IPS DF 4.7 (cell line): ENCODE results near the gene PGAM5.
"Not testable (repeated sequence)": the region's sequence is repeated elsewhere in the genome, so short reads cannot be mapped to it uniquely, and the experiment has no call there.

Experiments
- DNase-seq: peaks from one replicate; pipeline ENCODE4 v3.0.0-alpha.2; 2013; ENCODE audit warnings: low spot score; ENCODE audit errors: extremely low read depth

The PGAM5 gene

GRCh38 chr12:132687211-132688164 is 23.2 kb upstream of the PGAM5 start, which contains the start of the genes POLE and PXMP2:
POLE (minus strand) TSS chr12:132687342; CDS start chr12:132687315, 27 bp downstream.
PXMP2 (plus strand) TSS chr12:132687587; CDS start chr12:132687671, 84 bp downstream.
- DNase-seq, result peak; percentile 58

GRCh38 chr12:132689227-132689626 is 21.4 kb upstream of the PGAM5 start:
- no peak for DNase-seq

- DNase-seq, result no peak
Observed at GRCh38 chr12:132690112-132690511, 20.5 kb upstream of the PGAM5 start.

- DNase-seq, result not testable (repeated sequence)
Observed at GRCh38 chr12:132692030-132692429, 18.6 kb upstream of the PGAM5 start.

GRCh38 chr12:132694888-132695287 is 15.8 kb upstream of the PGAM5 start:
- not testable (repeated sequence) for DNase-seq

- no peak for DNase-seq
Observed at GRCh38 chr12:132695431-132695830, 15.2 kb upstream of the PGAM5 start.

GRCh38 chr12:132698341-132698740 is 12.3 kb upstream of the PGAM5 start:
- DNase-seq, result no peak

- no peak for DNase-seq
Observed at GRCh38 chr12:132700212-132700822, 10.3 kb upstream of the PGAM5 start.

GRCh38 chr12:132702640-132703039 is 8.0 kb upstream of the PGAM5 start:
- DNase-seq, result no peak

- no peak for DNase-seq
Observed at GRCh38 chr12:132703641-132704040, 7.0 kb upstream of the PGAM5 start.

- DNase-seq, result no peak
Observed at GRCh38 chr12:132707241-132707640, 3.4 kb upstream of the PGAM5 start.

- no peak for DNase-seq
Observed at GRCh38 chr12:132708150-132708549, 2.5 kb upstream of the PGAM5 start.

GRCh38 chr12:132710043-132710404 is 618 bp upstream of the PGAM5 start:
- DNase-seq, result no peak

GRCh38 chr12:132711080-132711843 is 620 bp downstream of the PGAM5 start:
- DNase-seq, result no peak

- DNase-seq, result no peak
Observed at GRCh38 chr12:132713123-132713522, 2.5 kb downstream of the PGAM5 start.

- DNase-seq, result no peak
Observed at GRCh38 chr12:132715874-132716273, 5.2 kb downstream of the PGAM5 start.

GRCh38 chr12:132716356-132716755 is 5.7 kb downstream of the PGAM5 start:
- no peak for DNase-seq

GRCh38 chr12:132717011-132717410 is 6.4 kb downstream of the PGAM5 start:
- DNase-seq, result no peak

- DNase-seq, result no peak
Observed at GRCh38 chr12:132717531-132718387, 7.1 kb downstream of the PGAM5 start.

- DNase-seq, result no peak
Observed at GRCh38 chr12:132718644-132719043, 8.0 kb downstream of the PGAM5 start.
